HT-29 (cell line): Measurements from ENCODE around the gene FEM1C. TPM values are rescaled to one million over a fixed set of nuclear protein-coding genes. Genes with fewer than 3 reads are reported as not detected.

Experiments
- DNase-seq: peaks from one replicate; pipeline ENCODE4 v3.0.0-alpha.2; 2015; ENCODE audit warnings: low spot score
- total RNA-seq: library from RNA; depleted of rRNA; stranded (reverse); fragments of >200 nt; shearing (Covaris generic); gene quantifications from 2 replicates; pipeline ENCODE4 v1.2.3, GENCODE V29; 2014; rRNA removed

FEM1C gene, protein sequence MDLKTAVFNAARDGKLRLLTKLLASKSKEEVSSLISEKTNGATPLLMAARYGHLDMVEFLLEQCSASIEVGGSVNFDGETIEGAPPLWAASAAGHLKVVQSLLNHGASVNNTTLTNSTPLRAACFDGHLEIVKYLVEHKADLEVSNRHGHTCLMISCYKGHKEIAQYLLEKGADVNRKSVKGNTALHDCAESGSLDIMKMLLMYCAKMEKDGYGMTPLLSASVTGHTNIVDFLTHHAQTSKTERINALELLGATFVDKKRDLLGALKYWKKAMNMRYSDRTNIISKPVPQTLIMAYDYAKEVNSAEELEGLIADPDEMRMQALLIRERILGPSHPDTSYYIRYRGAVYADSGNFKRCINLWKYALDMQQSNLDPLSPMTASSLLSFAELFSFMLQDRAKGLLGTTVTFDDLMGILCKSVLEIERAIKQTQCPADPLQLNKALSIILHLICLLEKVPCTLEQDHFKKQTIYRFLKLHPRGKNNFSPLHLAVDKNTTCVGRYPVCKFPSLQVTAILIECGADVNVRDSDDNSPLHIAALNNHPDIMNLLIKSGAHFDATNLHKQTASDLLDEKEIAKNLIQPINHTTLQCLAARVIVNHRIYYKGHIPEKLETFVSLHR
- total RNA-seq = 6.7 and 7.3 TPM in 2 replicates

DNA sequence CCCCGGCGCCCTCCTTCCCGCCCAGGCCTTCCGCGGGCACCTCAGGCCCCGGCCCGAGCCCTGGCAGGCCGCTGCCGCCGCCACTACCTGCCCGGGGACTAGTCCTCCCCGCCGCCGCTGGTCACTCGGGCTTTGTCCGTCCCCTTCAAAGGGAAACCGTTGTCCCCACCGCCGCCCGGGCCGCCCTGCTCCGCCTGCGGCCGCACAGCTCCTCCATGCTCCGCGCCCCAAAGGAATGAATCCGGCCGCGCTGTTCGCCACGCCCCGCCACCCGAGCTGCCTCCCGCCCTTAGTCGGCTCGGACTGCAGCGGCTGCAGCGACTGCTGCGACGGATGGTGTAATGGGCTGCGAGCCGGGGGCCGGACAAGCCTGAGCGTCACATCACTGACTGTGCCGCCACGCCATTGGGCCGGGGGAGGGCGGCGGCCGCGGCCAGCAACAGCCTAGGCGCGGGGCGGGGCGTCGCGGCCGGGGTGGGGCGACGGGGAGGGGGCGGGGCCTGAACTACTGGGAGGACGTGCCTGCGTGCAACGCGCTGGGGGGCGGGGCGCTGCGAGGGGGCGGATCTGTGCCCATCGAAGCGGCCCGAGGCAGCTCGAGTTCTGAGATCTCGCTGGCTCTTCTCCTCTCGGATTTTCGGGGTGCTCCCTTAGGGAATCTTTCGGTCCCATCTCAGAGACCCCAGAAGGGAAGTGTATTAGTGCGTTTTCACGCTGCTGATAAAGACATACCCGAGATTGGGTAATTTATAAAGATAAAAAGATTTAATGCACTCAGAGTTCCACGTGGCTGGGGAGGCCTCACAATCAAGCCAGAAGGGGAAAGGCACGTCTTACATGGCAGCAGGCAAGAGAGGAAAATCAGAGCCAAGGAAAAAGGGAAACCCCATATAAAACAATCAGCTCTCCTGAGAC, at the start of gene FEM1C:
Gene FEM1C, minus strand, starts transcription at position 340 of the 915 bp plus-strand sequence. CDS start 1,282 bp downstream, outside the sequence.
- peak; percentile 96 for DNase-seq

DNA sequence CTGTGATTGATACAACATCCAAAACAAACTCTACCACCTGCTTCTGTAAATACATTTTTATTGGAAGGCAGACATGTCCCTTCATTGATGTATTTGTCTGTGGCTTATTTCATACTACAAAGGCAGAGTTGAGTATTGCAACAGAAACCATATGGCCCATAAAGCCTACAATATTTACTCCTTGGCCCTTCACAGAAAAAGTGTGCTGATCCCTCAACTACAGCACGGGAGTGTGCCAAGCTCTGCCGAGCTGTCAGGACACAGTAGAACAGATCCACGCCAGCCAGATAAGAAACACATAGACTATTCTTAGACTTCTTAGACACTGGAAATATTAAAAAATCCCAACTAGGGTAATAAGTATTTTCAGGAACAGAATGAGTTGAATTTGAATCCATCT, 44.5 kb upstream of the FEM1C start:
- no peak for DNase-seq

DNA sequence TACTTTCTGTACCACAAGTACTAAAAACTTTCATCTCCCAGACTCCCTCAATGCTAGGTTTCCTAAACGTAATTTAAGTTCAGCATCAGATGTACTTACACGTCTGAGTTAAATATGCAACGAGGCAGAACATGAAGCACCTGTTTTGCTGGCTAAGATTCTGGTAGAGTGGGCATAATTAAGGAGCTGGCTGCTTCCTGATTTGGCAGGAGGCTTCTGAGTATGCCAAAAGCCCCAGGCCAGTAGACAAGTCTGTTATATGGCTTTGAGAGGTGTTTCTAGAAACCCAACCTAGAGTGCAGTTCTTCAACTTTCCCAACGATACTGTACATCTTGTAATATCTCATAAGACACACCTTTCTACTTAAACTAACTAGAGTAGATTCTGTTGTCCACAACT, 44.1 kb upstream of the FEM1C start:
- no peak for DNase-seq

DNA sequence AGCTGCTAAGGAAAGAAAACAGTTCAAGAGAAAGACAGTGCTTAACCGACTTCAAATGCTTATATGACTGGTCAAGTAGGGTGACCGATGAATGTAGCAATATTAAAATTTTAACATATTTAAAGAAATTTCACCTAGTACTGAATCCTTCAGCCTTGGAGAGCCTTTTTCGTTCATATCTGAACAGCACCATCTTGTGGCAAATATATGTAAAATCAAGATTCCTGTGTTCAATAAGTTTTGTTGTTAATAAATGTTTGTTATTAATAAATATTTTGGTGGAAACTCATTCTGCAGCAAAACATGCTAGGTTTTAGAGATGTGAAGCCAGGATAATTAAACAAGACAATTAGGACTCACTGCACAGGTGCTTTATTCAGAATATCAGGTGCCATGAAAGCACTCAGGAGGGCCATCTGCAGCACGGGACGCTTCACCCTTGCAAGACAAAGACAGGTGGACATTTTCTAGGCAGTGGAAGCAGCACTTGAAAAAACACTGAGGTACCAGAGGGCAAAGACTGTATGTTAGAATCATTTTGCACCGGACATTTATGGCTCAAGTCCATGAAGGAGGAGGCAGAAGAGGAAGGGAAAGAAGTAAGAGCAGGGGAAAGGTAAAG, 42.1 kb upstream of the FEM1C start:
- DNase-seq = peak; percentile 51

DNA sequence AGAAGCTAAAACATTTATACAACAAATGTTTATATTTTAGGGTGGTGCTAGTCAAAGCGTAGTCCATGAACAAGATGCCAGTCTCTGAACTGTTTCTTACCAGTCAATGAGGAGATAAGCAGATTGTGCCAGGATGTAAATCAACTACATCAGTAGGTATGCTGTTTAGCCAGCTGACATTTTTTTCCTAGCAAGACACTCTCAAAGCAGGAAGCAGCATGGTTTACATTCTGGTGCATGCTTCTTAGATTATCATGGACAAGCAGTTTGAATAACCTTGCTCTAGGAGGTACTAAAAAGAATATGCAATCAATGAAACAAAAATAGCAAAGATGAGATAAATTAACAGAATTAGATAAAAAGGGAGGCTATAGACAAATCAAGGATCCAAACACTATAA, 40.7 kb upstream of the FEM1C start:
- DNase-seq = no peak

DNA sequence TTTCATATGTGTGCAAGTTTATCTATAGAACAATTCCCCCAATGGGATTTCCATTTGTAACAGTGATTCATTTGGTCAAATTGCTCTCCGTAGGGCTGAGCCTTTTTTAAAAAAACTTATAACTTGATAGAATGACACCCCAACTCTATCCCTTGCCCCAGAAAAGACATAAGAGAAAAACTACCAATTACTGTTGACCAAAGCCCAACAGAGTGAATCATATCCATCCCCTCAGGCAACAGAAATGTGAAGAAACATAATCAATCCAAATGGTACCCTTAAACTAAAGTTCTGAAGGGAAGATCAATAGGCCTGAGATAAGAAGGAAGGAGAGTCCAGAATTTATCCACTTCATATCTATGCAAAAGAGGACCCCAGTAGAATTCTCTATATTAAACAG, 39.9 kb upstream of the FEM1C start:
- no peak for DNase-seq

DNA sequence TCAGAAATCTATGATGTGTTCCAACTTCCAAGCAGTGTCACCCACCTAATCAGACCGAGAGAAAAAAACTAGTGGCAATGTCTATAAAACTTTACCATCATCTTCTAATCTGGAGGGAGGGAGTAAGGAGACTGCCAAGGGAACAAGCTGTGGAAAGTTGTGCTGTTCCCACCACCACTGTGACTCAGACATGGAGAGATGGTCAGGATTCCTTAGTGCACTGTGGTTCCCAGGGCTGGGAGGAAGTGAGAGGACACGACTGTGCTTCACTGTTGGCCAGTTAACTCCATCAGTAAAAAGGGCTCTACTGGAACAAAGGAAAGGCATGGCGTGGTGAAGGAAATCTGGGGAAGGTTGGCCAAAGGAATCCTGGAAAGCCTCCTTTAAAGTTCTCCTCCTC, 38.9 kb upstream of the FEM1C start:
- DNase-seq = no peak

DNA sequence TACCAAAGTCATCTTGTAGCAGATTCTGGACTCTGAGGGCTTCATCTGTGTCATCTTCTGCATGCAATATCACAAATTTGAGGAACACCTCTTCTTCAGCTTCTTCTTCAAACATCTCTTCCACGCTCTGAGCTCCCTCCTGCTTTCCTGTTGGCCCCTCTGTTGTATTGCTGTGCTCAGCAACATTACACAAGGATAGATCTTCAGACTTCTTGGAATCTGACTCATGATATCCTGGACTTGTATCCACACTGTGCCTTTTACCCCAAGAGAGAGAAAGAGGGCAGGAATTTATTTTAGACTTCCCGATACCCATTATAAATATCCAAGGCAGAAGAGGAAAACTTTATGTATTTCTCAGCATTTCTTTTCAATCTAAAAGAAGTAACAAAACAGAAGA, 36.4 kb upstream of the FEM1C start:
- no peak for DNase-seq

DNA sequence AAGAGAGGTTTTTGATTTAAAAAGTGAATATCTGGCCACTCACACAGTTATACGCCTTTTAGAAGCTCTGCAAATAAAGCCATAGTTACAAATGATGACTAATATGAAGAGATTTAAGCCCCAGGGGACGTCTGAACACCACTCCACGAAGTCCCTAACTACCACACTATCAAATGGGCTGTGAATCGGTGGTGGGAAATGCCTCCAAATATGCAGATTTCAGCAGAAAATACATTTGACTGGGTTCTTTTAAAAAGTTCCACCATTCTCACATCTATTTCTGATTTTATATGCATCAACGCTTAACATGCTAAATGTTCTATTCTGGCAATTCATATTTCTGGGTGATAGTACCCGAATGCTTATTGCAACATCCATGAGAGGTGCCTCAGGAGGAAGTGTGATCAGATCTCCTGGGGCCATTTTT, 35.2 kb upstream of the FEM1C start:
- DNase-seq = no peak

DNA sequence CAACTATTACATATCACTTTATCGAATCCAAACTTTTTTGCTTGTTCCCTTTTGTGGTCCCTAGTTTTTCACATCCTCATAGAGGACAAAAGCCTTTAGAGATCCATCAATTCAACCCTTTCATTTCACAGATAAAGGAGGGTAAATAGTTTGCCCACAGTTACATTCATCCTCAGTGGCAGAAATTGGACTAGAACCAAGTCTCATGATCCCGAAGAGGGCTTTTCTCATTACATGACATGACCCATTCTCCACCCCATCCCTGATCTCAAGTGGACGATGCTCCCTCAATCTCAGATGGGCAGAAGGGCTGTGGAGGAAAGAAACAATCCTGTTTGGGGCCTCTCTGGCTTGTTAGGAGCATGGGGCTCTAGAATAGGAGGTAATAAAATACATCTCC, 34.6 kb upstream of the FEM1C start:
- no peak for DNase-seq

DNA sequence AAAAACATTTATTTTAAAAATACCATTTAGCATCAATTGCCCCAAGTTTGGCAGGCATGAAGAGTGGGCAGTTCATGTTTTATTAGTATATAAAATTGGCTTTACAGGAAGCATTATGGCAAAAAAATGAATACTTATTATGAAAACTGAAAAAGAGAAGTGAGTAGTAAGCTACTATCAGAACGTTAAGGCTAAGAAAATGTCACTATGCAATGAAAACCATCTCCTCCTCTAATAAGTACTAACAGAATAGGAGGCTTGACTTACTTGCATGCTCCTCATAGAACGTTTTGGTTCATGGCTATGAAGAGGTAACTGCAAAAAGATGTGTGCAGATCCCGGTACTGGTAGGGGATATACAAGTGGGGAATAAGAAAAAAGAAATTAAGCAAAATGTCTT, 34.1 kb upstream of the FEM1C start:
- DNase-seq = no peak

DNA sequence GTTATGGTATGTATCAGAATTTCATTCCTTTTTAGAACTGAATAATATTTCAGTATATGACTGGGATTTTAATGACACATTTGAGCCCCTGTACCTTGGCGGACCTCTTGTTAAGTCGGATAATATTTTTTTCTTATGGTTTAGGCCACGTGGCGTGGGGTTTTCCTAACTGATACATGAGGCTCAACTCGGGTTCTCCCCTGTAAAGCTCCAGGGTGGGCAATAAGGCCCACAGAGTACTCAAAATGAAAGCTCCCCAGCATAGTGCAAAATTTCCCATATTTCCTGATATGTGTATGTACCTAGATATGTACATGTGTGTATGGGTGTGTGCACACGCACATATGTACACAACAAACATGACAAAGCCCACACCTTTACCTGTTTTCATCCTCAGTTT, 33.2 kb upstream of the FEM1C start:
- no peak for DNase-seq

DNA sequence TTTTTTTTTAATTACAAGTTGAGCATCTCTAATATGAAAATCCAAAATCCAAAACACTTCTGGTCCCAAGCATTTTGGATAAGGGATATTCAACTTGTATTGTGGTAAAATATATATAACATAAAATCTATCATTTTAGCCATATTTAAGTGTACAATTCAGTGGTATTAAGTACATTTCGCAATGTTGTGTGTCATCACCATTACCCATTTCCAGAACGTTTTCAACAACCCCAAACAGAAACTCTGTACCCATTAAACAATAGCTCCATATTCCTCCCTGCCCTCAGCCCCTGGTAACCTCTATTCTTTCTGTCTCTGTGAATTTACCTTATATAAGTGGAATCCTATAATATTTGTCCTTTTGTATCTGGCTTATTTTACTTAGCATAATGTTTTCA, 32.8 kb upstream of the FEM1C start:
- no peak for DNase-seq

DNA sequence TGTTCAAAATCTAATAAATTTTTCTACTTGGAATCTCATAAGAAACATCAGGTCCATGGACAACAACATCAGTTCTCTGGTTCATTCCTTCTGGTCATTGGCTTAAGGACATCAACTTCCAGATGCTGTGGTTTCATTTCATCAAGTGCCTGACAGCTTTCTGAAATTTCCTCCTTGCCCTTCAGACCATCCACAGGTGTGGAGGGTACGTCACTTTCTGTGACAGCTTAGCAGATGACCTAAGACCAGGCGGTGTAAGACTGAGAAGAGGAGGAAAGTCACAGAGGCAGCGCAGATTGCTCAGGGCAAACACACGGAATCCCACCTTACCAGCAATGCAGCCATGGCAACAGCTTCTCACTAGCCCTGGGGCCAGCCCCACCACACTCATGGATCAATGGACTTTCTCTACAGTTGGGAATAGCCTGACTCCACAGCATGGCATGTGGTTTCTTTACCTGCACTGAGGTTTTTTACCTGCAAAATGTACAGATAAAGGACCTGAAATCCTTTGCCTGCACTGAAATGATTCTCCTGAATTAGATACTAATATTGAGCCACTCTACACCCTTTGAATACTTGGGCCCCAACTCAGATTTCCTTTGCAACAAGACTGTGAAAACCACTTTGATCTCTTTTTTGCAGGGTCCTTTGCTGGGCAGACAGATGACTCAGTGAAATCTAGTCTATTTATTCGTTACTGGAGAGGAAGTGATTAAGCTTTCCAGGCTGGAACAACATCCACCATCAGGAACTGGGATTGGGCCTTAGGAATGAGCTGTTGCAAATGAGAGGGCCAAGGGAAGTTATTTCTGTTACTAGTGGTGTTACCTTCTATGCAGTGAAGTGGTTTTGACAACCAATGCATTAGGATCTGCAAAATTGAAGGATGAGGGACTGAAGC, 30.8 kb upstream of the FEM1C start:
- no peak for DNase-seq

DNA sequence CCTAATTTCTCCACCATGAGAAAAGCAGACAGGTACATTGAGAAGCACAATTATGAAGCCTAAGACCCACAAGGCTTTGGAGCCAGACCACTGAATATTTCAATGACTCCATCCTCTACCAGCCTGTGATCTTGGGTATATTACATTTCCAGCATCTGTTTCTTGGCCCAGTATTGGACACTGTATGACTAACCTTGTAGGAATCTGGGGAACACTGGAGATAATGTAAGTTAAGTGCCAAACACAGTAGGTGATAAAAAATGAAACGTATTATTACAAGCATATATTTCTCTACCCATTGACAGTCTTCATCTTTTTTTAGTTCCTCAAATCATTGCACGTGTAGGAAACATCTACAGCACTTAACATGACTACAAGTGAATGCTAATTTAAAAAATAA, 28.6 kb upstream of the FEM1C start:
- no peak for DNase-seq

DNA sequence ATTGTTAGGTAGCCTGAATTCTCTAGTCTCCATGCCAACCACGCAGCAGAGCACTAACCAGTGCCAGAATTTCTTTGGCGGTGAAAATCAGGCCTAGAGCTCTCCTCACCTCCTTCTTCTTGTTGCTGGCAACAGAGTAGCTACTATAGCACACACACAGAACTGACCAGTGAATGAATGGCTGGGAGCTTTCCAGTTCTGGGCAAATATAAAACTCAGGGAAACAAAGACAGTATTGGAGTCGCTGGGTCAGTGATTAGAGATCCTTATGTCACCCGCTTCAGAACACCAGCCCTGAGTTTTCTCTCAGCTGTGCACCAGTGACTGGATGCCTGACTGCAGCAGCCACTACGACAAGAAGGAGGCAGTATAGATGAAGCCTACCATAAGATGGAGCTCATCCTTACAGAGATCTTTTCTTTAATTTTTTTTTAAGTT, 26.9 kb upstream of the FEM1C start:
- DNase-seq = no peak

DNA sequence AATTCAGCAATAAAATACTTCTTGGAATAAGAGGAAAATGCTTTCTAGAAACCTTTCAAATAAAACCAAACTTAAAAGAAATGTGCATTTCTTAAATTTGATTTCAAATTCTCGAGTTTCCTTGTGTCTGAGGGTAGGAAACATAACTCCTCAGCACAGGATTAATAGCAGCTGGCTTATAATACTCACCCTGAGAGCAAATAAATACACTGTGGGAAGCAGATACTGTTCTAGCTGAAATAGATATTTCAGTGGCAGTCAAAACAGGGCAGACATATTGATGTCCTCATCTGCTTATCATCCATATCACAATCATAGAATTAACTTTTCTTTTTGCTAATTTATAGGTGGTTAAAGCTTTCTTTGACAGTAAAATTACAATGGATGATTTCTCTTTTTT, 24.1 kb upstream of the FEM1C start:
- no peak for DNase-seq

DNA sequence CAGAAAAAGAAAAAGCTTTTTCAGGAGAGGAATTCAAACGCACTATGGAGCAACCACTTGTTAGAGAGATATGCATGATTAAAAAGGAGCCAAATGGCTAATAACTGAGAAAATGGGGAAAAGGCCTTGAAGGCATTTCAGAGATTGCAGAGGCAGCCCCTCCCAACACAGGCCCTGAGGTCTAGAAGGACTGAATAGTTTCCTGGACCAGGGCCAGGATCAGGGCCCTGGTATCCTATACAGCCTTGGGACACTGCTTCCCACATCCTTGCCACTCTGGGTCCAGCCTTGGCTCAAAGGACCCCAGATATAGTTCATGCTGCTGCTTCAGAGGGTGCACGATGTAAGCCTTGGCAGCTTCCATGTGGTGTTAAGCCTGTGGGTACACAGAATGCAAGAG, 20.7 kb upstream of the FEM1C start:
- DNase-seq = no peak

DNA sequence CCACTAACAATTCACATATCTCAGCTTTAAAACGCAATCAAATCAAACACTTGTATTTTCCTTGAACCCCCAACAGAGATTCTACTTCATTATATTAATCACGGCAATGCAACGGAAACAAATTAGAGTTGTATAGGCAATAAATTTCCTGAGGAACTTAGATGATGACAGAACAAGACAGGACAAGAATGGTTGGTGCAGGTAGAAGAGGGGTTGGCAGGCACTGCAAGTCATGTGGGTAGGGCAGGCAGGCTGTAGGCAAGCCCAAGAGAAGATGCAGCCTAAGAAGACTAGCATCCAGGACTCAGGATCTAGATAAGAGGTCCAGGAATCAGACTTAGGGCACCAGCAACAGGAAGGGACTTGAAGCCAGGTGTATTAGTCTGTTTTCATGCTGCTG, 16.6 kb upstream of the FEM1C start:
- no peak for DNase-seq

DNA sequence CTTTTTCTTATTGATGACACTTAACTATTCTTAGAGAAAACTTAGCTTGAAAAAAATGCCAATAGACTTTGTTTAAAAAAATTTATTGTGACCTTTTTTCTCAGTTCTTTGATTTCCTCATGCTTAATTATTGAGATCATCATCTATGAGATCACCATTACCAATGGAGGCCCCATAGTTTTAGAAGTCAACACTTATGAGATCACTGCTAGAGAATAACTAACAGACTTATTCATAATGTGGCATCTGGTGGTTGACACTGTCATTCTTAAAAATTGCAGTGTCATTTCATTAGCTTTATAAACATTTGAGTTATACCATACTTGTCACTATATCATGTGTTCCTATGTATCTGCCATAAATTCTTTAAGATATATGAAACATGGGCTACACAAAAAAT, 14.9 kb upstream of the FEM1C start:
- no peak for DNase-seq
